KMS-11 (cell line): ENCODE results near the gene HS6ST2.

Experiments
- H2AFZ ChIP-seq: fragments of 200-600 bp; sonication (generic); 2 replicates; pipeline ENCODE4 v1.6.1; 2016; ENCODE audit warnings: antibody characterized with exemption, mixed run types, low read depth
- H3K27ac ChIP-seq: fragments of 200-600 bp; sonication (generic); 2 replicates; pipeline ENCODE4 v1.6.1; 2016; ENCODE audit warnings: mild to moderate bottlenecking, mixed run types
- H3K27me3 ChIP-seq: fragments of 200-600 bp; sonication (generic); 2 replicates; pipeline ENCODE4 v1.6.1; 2017; ENCODE audit warnings: mild to moderate bottlenecking, low read depth, mixed run types, moderate library complexity; ENCODE audit not compliant: insufficient read depth
- H3K36me3 ChIP-seq: fragments of 200-600 bp; sonication (generic); 2 replicates; pipeline ENCODE4 v1.6.1; 2017; ENCODE audit warnings: mild to moderate bottlenecking, mixed run types; ENCODE audit not compliant: insufficient read depth
- H3K4me1 ChIP-seq: fragments of 200-600 bp; sonication (generic); 2 replicates; pipeline ENCODE4 v1.6.1; 2016; ENCODE audit warnings: mild to moderate bottlenecking, low read depth, mixed run types; ENCODE audit not compliant: poor library complexity, severe bottlenecking
- H3K4me2 ChIP-seq: fragments of 200-600 bp; sonication (generic); 2 replicates; pipeline ENCODE4 v1.7.0; 2016; ENCODE audit warnings: mild to moderate bottlenecking, mixed run types
- H3K4me3 ChIP-seq: fragments of 200-600 bp; sonication (generic); IDR thresholded peaks from 2 replicates; pipeline ENCODE4 v1.6.1; 2017; ENCODE audit warnings: low read depth, low read length, mixed read lengths; ENCODE audit not compliant: insufficient read depth
- H3K79me2 ChIP-seq: fragments of 200-600 bp; sonication (generic); 2 replicates; pipeline ENCODE4 v1.6.1; 2016; ENCODE audit warnings: low read depth, mixed run types; ENCODE audit not compliant: insufficient read depth
- H3K9ac ChIP-seq: fragments of 200-600 bp; sonication (generic); 2 replicates; pipeline ENCODE4 v1.6.1; 2016; ENCODE audit warnings: mild to moderate bottlenecking, mixed run types
- H4K20me1 ChIP-seq: fragments of 200-600 bp; sonication (generic); 2 replicates; pipeline ENCODE4 v1.6.1; 2016; ENCODE audit warnings: mild to moderate bottlenecking, mixed run types; ENCODE audit not compliant: insufficient read depth
- CTCF ChIP-seq: fragments of 200-600 bp; sonication (generic); conservative IDR thresholded peaks from 2 replicates; pipeline ENCODE4 v1.6.1; 2017; ENCODE audit warnings: low read depth, mild to moderate bottlenecking, antibody characterized with exemption, low read length, moderate library complexity, mixed read lengths

HS6ST2 gene

GRCh38 chrX:132933170-132933569, 25.3 kb downstream of the HS6ST2 start:
- Histone ChIP-seq H3K4me2 (no peak overlapping the region), H3K36me3 (no peaks in the 10 kb centered on the region)

GRCh38 chrX:132924426-132924825, 34.0 kb downstream of the HS6ST2 start:
- Histone ChIP-seq H3K4me3 (no peak overlapping the region), H3K27me3 (no peaks in the 10 kb centered on the region), H3K4me2 (no peak overlapping the region), H2AFZ (no peak overlapping the region), H4K20me1 (no peaks in the 10 kb centered on the region), H3K4me1 (no peaks in the 10 kb centered on the region), H3K36me3 (no peaks in the 10 kb centered on the region), H3K79me2 (no peaks in the 10 kb centered on the region), H3K9ac (no peak overlapping the region), H3K27ac (no peak overlapping the region)
- TF ChIP-seq CTCF = no peak

More at GRCh38 chrX:132933170-132933569, 25.3 kb downstream of the HS6ST2 start:
- no peaks in the 10 kb centered on the region for H3K27me3 ChIP-seq
- H2AFZ ChIP-seq = no peak overlapping the region
- H3K79me2 ChIP-seq = no peaks in the 10 kb centered on the region
- no peaks in the 10 kb centered on the region for H4K20me1 ChIP-seq
- no peak for TF ChIP-seq CTCF
- H3K27ac ChIP-seq = no peak overlapping the region
- no peaks in the 10 kb centered on the region for H3K4me1 ChIP-seq
- no peak overlapping the region for H3K9ac ChIP-seq
- no peak overlapping the region for H3K4me3 ChIP-seq

- no peak overlapping the region for H2AFZ ChIP-seq
- H3K79me2 ChIP-seq = no peaks in the 10 kb centered on the region
- H4K20me1 ChIP-seq = no peaks in the 10 kb centered on the region
- no peak overlapping the region for H3K9ac ChIP-seq
- H3K36me3 ChIP-seq = no peaks in the 10 kb centered on the region
- H3K27ac ChIP-seq = no peak overlapping the region
- TF ChIP-seq CTCF = no peak
- no peak overlapping the region for H3K4me2 ChIP-seq
- no peaks in the 10 kb centered on the region for H3K27me3 ChIP-seq
- no peak overlapping the region for H3K4me3 ChIP-seq
- H3K4me1 ChIP-seq = no peaks in the 10 kb centered on the region
These were observed 39.9 kb downstream of the HS6ST2 start for GRCh38 chrX:132918523-132918922.

GRCh38 chrX:132916349-132916748, 42.1 kb downstream of the HS6ST2 start:
- H4K20me1 ChIP-seq = no peaks in the 10 kb centered on the region
- no peak overlapping the region for H3K4me3 ChIP-seq
- H3K79me2 ChIP-seq = no peaks in the 10 kb centered on the region
- no peak for TF ChIP-seq CTCF
- no peak overlapping the region for H3K4me2 ChIP-seq
- no peaks in the 10 kb centered on the region for H3K36me3 ChIP-seq
- no peak overlapping the region for H2AFZ ChIP-seq
- H3K9ac ChIP-seq = no peak overlapping the region
- H3K27ac ChIP-seq = no peak overlapping the region
- H3K27me3 ChIP-seq = no peaks in the 10 kb centered on the region
- H3K4me1 ChIP-seq = no peaks in the 10 kb centered on the region
